ENCODE results near the gene THEM5.
A peak's percentile ranks its signal among the peaks of the same experiment; 100 is the strongest.
"Not testable (repeated sequence)": the region's sequence is repeated elsewhere in the genome, so short reads cannot be mapped to it uniquely, and the experiment has no call there.

The THEM5 gene

GRCh38 chr1:151853411-151853943 lies at the start of gene THEM5:
Gene THEM5, minus strand, starts transcription at chr1:151853712. Its CDS starts 147 bp downstream, at chr1:151853565.
- no peaks in the 10 kb centered on the region for H3K4me1 ChIP-seq (ENCODE audit: control insufficient read depth in 1 of 2, insufficient read depth in 2 of 2, low read length in 2 of 2)
- H3K4me3 ChIP-seq (ENCODE audit: low read depth in 1 of 2, low read length in 2 of 2): no peak within 1 kb of the TSS
- H3K36me3 ChIP-seq (ENCODE audit: control insufficient read depth in 1 of 2, insufficient read depth in 2 of 2, low read length in 2 of 2): no peaks in the 10 kb centered on the region
- H3K27me3 ChIP-seq (ENCODE audit: control insufficient read depth in 1 of 2, insufficient read depth in 2 of 2, low read length in 2 of 2): no peaks in the 10 kb centered on the region
- no peak within 1 kb of the TSS for H3K27ac ChIP-seq (ENCODE audit: low read depth, low read length)
- no peak within 1 kb of the TSS for H3K9ac ChIP-seq (ENCODE audit: low read depth in 1 of 2, low read length in 2 of 2)
- no peaks in the 10 kb centered on the region for H3K9me3 ChIP-seq (ENCODE audit: control insufficient read depth in 1 of 2, low read length in 2 of 2)

DNA sequence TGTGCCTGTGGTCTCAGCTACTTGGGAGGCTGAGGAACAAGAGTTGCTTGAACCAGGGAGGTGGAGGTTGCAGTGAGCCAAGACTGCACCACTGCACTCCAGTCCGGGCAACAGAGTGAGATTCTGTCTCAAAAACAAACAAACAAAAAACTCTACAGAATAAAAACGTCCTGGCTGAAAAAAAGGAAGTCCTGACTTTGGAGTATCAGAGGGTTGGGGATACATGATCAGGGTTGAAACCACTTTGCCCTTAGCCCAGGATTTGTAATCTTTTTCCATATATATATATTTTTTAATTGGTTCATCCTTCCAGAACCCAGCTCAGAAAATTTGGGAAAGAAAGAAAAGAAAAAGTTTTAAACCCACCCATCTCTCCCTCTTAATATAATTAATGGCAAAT lies 49.3 kb upstream of the THEM5 start:
- Histone ChIP-seq H3K27me3 (ENCODE audit: control insufficient read depth in 1 of 2, insufficient read depth in 2 of 2, low read length in 2 of 2) (no peaks in the 10 kb centered on the region), H3K9ac (ENCODE audit: low read depth in 1 of 2, low read length in 2 of 2) (no peak overlapping the region), H3K9me3 (ENCODE audit: control insufficient read depth in 1 of 2, low read length in 2 of 2) (peaks cover 3 to 8% of the 10 kb centered on the region in 2 donors), H3K27ac (ENCODE audit: low read depth, low read length) (no peak overlapping the region), H3K4me1 (ENCODE audit: control insufficient read depth in 1 of 2, insufficient read depth in 2 of 2, low read length in 2 of 2) (peaks cover 0 to 12% of the 10 kb centered on the region in 2 donors), H3K36me3 (ENCODE audit: control insufficient read depth in 1 of 2, insufficient read depth in 2 of 2, low read length in 2 of 2) (peaks cover 0 to 7% of the 10 kb centered on the region in 2 donors), H3K4me3 (ENCODE audit: low read depth in 1 of 2, low read length in 2 of 2) (no peak overlapping the region)

GRCh38 chr1:151900804-151901203 lies 47.3 kb upstream of the THEM5 start:
- H3K9me3 ChIP-seq (ENCODE audit: control insufficient read depth in 1 of 2, low read length in 2 of 2); H3K27me3 ChIP-seq (ENCODE audit: control insufficient read depth in 1 of 2, insufficient read depth in 2 of 2, low read length in 2 of 2); H3K27ac ChIP-seq (ENCODE audit: low read depth, low read length); H3K9ac ChIP-seq (ENCODE audit: low read depth in 1 of 2, low read length in 2 of 2); H3K4me3 ChIP-seq (ENCODE audit: low read depth in 1 of 2, low read length in 2 of 2); H3K36me3 ChIP-seq (ENCODE audit: control insufficient read depth in 1 of 2, insufficient read depth in 2 of 2, low read length in 2 of 2): not testable (repeated sequence)
- peaks cover 6 to 23% of the 10 kb centered on the region in 2 donors for H3K4me1 ChIP-seq (ENCODE audit: control insufficient read depth in 1 of 2, insufficient read depth in 2 of 2, low read length in 2 of 2)

DNA sequence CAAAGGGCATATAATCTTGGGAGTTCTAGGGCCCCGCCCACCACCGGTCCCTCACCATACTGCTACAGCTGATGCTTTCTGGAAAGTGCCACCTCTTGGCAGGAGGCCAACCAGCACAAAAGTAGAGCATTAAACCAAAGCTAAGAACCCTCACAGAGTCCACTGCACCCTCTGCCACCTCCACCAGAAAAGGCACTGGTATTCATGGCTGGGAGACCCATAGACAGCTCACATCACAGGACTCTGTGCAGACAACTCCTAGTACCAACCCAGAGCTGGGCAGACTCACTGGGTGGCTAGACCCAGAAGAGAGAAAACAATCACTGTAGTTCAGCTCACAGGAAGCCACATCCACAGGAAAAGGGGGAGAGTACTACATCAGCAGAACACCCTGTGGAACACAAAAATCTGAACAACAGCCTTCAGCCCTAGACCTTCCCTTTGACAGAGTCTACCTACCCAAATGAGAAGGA lies 45.0 kb upstream of the THEM5 start:
- no peak overlapping the region for H3K27ac ChIP-seq (ENCODE audit: low read depth, low read length)
- no peak overlapping the region for H3K9ac ChIP-seq (ENCODE audit: low read depth in 1 of 2, low read length in 2 of 2)
- peaks cover 4 to 6% of the 10 kb centered on the region in 2 donors for H3K36me3 ChIP-seq (ENCODE audit: control insufficient read depth in 1 of 2, insufficient read depth in 2 of 2, low read length in 2 of 2)
- peaks cover 6 to 20% of the 10 kb centered on the region in 2 donors for H3K4me1 ChIP-seq (ENCODE audit: control insufficient read depth in 1 of 2, insufficient read depth in 2 of 2, low read length in 2 of 2)
- no peaks in the 10 kb centered on the region for H3K27me3 ChIP-seq (ENCODE audit: control insufficient read depth in 1 of 2, insufficient read depth in 2 of 2, low read length in 2 of 2)
- peak overlapping the region in 1 of 2 donors; percentile 25 for H3K4me3 ChIP-seq (ENCODE audit: low read depth in 1 of 2, low read length in 2 of 2)
- H3K9me3 ChIP-seq (ENCODE audit: control insufficient read depth in 1 of 2, low read length in 2 of 2): peaks cover 0 to 4% of the 10 kb centered on the region in 2 donors

GRCh38 chr1:151897991-151898431 lies 44.5 kb upstream of the THEM5 start:
- H3K27ac ChIP-seq (ENCODE audit: low read depth, low read length): no peak overlapping the region
- no peaks in the 10 kb centered on the region for H3K27me3 ChIP-seq (ENCODE audit: control insufficient read depth in 1 of 2, insufficient read depth in 2 of 2, low read length in 2 of 2)
- H3K36me3 ChIP-seq (ENCODE audit: control insufficient read depth in 1 of 2, insufficient read depth in 2 of 2, low read length in 2 of 2): peaks cover 4 to 6% of the 10 kb centered on the region in 2 donors
- no peak overlapping the region for H3K4me3 ChIP-seq (ENCODE audit: low read depth in 1 of 2, low read length in 2 of 2)
- peaks cover 0 to 4% of the 10 kb centered on the region in 2 donors for H3K9me3 ChIP-seq (ENCODE audit: control insufficient read depth in 1 of 2, low read length in 2 of 2)
- peaks cover 6 to 20% of the 10 kb centered on the region in 2 donors for H3K4me1 ChIP-seq (ENCODE audit: control insufficient read depth in 1 of 2, insufficient read depth in 2 of 2, low read length in 2 of 2)
- H3K9ac ChIP-seq (ENCODE audit: low read depth in 1 of 2, low read length in 2 of 2): no peak overlapping the region

DNA sequence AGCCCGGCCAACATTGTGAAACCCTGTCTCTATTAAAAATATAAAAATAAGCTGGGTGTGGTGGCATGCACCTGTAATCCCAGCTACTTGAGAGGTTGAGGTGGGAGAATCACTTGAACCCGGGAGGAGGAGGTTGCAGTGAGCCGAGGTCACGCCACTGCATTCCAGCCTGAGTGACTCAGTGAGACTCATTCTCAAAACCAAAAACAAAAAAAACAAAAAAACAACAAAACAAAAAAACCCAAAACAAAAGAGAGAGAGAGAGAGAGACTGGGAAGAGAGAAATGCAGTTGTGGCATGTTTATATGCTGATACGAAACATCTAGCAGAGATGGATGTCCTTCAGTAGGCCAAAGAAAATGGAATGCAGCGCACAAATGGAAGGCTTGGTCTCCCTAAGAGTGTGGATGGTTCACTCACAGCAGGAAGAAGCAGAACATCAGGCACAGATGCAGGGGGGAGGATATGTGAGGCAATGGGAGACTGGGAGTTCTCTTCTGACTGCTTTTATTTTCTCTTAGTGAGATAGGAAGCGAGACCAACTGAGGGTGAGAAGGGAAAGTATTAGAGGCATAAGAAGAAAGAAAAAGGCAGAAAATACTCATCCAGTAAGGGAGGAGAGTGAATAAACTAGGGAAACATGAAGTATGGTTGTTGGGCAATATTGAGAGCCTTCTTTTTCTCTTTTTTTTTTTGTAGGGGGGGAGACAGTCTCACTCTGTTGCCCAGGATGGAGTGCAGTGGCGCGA lies 39.8 kb upstream of the THEM5 start:
- Histone ChIP-seq H3K9ac (ENCODE audit: low read depth in 1 of 2, low read length in 2 of 2) (no peak overlapping the region), H3K4me3 (ENCODE audit: low read depth in 1 of 2, low read length in 2 of 2) (no peak overlapping the region), H3K27me3 (ENCODE audit: control insufficient read depth in 1 of 2, insufficient read depth in 2 of 2, low read length in 2 of 2) (no peaks in the 10 kb centered on the region), H3K9me3 (ENCODE audit: control insufficient read depth in 1 of 2, low read length in 2 of 2) (no peaks in the 10 kb centered on the region), H3K27ac (ENCODE audit: low read depth, low read length) (no peak overlapping the region), H3K4me1 (ENCODE audit: control insufficient read depth in 1 of 2, insufficient read depth in 2 of 2, low read length in 2 of 2) (peaks cover 6 to 16% of the 10 kb centered on the region in 2 donors), H3K36me3 (ENCODE audit: control insufficient read depth in 1 of 2, insufficient read depth in 2 of 2, low read length in 2 of 2) (peaks cover 4 to 15% of the 10 kb centered on the region in 2 donors)

GRCh38 chr1:151892190-151892589 lies 38.7 kb upstream of the THEM5 start:
- H3K36me3 ChIP-seq (ENCODE audit: control insufficient read depth in 1 of 2, insufficient read depth in 2 of 2, low read length in 2 of 2): peaks cover 4 to 20% of the 10 kb centered on the region in 2 donors

GRCh38 chr1:151891512-151891911 lies 38.0 kb upstream of the THEM5 start:
- H3K4me3 ChIP-seq (ENCODE audit: low read depth in 1 of 2, low read length in 2 of 2): no peak overlapping the region
- H3K36me3 ChIP-seq (ENCODE audit: control insufficient read depth in 1 of 2, insufficient read depth in 2 of 2, low read length in 2 of 2): peaks cover 4 to 20% of the 10 kb centered on the region in 2 donors
- peaks cover 0 to 4% of the 10 kb centered on the region in 2 donors for H3K9me3 ChIP-seq (ENCODE audit: control insufficient read depth in 1 of 2, low read length in 2 of 2)
- no peaks in the 10 kb centered on the region for H3K27me3 ChIP-seq (ENCODE audit: control insufficient read depth in 1 of 2, insufficient read depth in 2 of 2, low read length in 2 of 2)
- H3K27ac ChIP-seq (ENCODE audit: low read depth, low read length): no peak overlapping the region
- no peak overlapping the region for H3K9ac ChIP-seq (ENCODE audit: low read depth in 1 of 2, low read length in 2 of 2)
- no peaks in the 10 kb centered on the region for H3K4me1 ChIP-seq (ENCODE audit: control insufficient read depth in 1 of 2, insufficient read depth in 2 of 2, low read length in 2 of 2)

More at GRCh38 chr1:151892190-151892589, 38.7 kb upstream of the THEM5 start:
- Histone ChIP-seq H3K4me3 (ENCODE audit: low read depth in 1 of 2, low read length in 2 of 2) (no peak overlapping the region), H3K9ac (ENCODE audit: low read depth in 1 of 2, low read length in 2 of 2) (no peak overlapping the region), H3K27ac (ENCODE audit: low read depth, low read length) (no peak overlapping the region), H3K9me3 (ENCODE audit: control insufficient read depth in 1 of 2, low read length in 2 of 2) (no peaks in the 10 kb centered on the region), H3K4me1 (ENCODE audit: control insufficient read depth in 1 of 2, insufficient read depth in 2 of 2, low read length in 2 of 2) (peaks cover 4% of the 10 kb centered on the region in 2 donors), H3K27me3 (ENCODE audit: control insufficient read depth in 1 of 2, insufficient read depth in 2 of 2, low read length in 2 of 2) (no peaks in the 10 kb centered on the region)

GRCh38 chr1:151888972-151889570 lies 35.6 kb upstream of the THEM5 start:
- Histone ChIP-seq H3K9me3 (ENCODE audit: control insufficient read depth in 1 of 2, low read length in 2 of 2) (peaks cover 0 to 4% of the 10 kb centered on the region in 2 donors), H3K9ac (ENCODE audit: low read depth in 1 of 2, low read length in 2 of 2) (no peak overlapping the region), H3K27ac (ENCODE audit: low read depth, low read length) (no peak overlapping the region), H3K4me1 (ENCODE audit: control insufficient read depth in 1 of 2, insufficient read depth in 2 of 2, low read length in 2 of 2) (no peaks in the 10 kb centered on the region), H3K27me3 (ENCODE audit: control insufficient read depth in 1 of 2, insufficient read depth in 2 of 2, low read length in 2 of 2) (no peaks in the 10 kb centered on the region), H3K4me3 (ENCODE audit: low read depth in 1 of 2, low read length in 2 of 2) (no peak overlapping the region), H3K36me3 (ENCODE audit: control insufficient read depth in 1 of 2, insufficient read depth in 2 of 2, low read length in 2 of 2) (peaks cover 0 to 22% of the 10 kb centered on the region in 2 donors)

DNA sequence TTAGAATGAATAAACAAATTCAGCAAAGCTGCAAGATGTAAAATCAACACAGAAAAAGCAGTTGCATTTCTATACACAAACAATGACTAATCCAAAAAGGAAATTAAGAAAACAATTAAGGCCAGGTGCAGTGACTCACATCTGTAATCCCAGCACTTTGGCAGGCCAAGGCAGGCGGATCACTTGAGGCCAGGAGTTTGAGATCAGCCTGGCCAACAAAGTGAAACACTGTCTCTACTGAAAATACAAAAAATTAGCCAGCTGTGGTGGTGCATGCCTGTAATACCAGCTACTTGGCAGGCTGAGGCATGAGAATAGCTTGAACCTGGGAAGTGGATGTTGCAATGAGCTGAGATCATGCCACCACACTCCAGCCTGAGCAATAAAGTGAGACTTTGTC lies 33.5 kb upstream of the THEM5 start:
- H3K9ac ChIP-seq (ENCODE audit: low read depth in 1 of 2, low read length in 2 of 2): no peak overlapping the region
- H3K36me3 ChIP-seq (ENCODE audit: control insufficient read depth in 1 of 2, insufficient read depth in 2 of 2, low read length in 2 of 2): peaks cover 0 to 19% of the 10 kb centered on the region in 2 donors
- peaks cover 0 to 4% of the 10 kb centered on the region in 2 donors for H3K9me3 ChIP-seq (ENCODE audit: control insufficient read depth in 1 of 2, low read length in 2 of 2)
- no peaks in the 10 kb centered on the region for H3K4me1 ChIP-seq (ENCODE audit: control insufficient read depth in 1 of 2, insufficient read depth in 2 of 2, low read length in 2 of 2)
- no peak overlapping the region for H3K27ac ChIP-seq (ENCODE audit: low read depth, low read length)
- no peak overlapping the region for H3K4me3 ChIP-seq (ENCODE audit: low read depth in 1 of 2, low read length in 2 of 2)
- no peaks in the 10 kb centered on the region for H3K27me3 ChIP-seq (ENCODE audit: control insufficient read depth in 1 of 2, insufficient read depth in 2 of 2, low read length in 2 of 2)

Data from duodenal mucosa (tissue), 2 donors.